A549 (cell line): ENCODE data around the gene LMF2.

Experiments used
- CTCF ChIP-seq: fragments of >200 bp; sonication (Bioruptor Twin); formaldehyde crosslinking; IDR thresholded peaks from 3 replicates; pipeline ENCODE4 v1.5.1; 2016
- ESRRA ChIP-seq: fragments of 150-350 bp; IDR thresholded peaks from 2 replicates; pipeline ENCODE4 v1.6.1; 2014; ENCODE audit warnings: mild to moderate bottlenecking, low read length, borderline replicate concordance
- REST ChIP-seq: fragments of 200-600 bp; sonication (generic); IDR thresholded peaks from 2 replicates; pipeline ENCODE4 v1.6.1; 2016; ENCODE audit warnings: antibody characterized with exemption, mild to moderate bottlenecking, moderate library complexity
- SMC3 ChIP-seq: fragments of >200 bp; sonication (Bioruptor Twin); formaldehyde crosslinking; IDR thresholded peaks from 3 replicates; pipeline ENCODE4 v1.6.1; 2018; ENCODE audit warnings: inconsistent platforms
- ZNF302 ChIP-seq: fragments of 250-450 bp; sonication (Bioruptor Pico); IDR thresholded peaks from 2 replicates; pipeline ENCODE4 v1.9.0; 2021; ENCODE audit warnings: inconsistent platforms, mild to moderate bottlenecking, moderate library complexity

GRCh38 chr22:50507421-50507990, at the start of gene LMF2:
- TF ChIP-seq CTCF (no peak), ZNF302 (CRISPR knock-in tag) (no peak), REST (no peak), ESRRA (no peak), SMC3 (no peak)
